DOHH2 (cell line): Measurements from ENCODE around the gene TRAPPC2L.

ENCODE experiments used
- CTCF ChIP-seq: fragments of 200-600 bp; sonication (generic); IDR thresholded peaks from one replicate; pipeline ENCODE4 v1.5.1; 2014; ENCODE audit warnings: antibody characterized with exemption, mild to moderate bottlenecking, low read depth, low read length; ENCODE audit not compliant: poor library complexity, severe bottlenecking
- EZH2phosphoT487 ChIP-seq: fragments of 200-600 bp; sonication (generic); IDR thresholded peaks from 2 replicates; pipeline ENCODE4 v1.6.1; 2017; ENCODE audit warnings: borderline replicate concordance, mild to moderate bottlenecking, antibody characterized with exemption, low read length, moderate library complexity, mixed read lengths

DNA sequence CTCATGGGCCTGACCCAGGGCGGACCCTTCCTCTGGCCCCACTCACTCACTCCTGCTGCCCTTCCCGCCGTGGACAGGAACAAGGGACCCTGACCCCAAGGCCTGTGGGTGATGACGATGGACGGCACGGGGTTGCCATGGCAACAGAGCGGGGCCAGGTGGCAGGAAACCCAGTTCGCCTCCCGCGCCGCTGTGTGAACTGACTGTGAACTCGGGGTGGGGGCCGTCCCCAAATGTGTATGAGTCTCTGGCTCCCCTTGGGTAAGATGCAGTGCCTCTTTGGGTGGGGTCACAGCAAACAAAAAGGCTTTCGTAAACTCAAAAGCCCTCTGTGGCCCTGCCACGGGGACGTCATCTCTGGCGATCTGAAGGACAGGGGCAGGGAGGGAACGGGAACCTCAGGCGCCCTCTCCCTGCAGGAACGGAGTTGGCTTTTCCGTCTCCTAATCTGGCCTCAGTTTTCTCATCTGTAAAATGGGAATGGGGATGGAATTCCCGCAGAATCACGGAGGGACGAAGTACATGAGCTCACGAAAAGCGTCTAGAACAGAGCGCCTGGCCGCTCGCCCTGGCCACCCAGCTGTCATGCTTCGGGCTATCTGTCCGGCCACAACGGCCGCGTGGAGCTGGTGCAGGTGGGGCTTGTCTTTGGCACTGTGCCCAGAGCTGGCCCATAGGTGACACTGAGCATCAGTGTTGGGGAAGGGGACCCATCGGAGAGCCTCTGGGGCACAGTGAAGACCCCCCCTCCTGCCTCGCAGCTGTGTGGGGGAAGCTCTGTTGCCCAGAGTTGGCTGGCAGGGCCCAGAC lies 54.4 kb downstream of the TRAPPC2L start:
- TF ChIP-seq CTCF: no peak
- no peak for TF ChIP-seq EZH2phosphoT487
